HepG2 (cell line): ENCODE measurements around the gene PRIMPOL. TPM values are rescaled to one million over a fixed set of nuclear protein-coding genes. Genes with fewer than 3 reads are reported as not detected.

Experiments
- ARHGAP35 ChIP-seq: sonication (generic); formaldehyde crosslinking; IDR thresholded peaks from 2 replicates; pipeline ENCODE4 v1.9.0; 2022; ENCODE audit warnings: mild to moderate bottlenecking, inconsistent platforms, moderate library complexity, missing genetic modification reagents, borderline replicate concordance
- CBX1 ChIP-seq: IDR thresholded peaks from one replicate; pipeline ENCODE4 v1.6.1; 2016; ENCODE audit warnings: antibody characterized with exemption, low read depth
- HDAC1 ChIP-seq: sonication (generic); formaldehyde crosslinking; IDR thresholded peaks from 2 replicates; pipeline ENCODE4 v1.5.1; 2020; ENCODE audit warnings: mild to moderate bottlenecking, missing genetic modification reagents
- HNRNPLL ChIP-seq: fragments of 200-400 bp; formaldehyde crosslinking; IDR thresholded peaks from 2 replicates; pipeline ENCODE4 v1.6.1; 2017; ENCODE audit warnings: mild to moderate bottlenecking, low read depth, low read length; ENCODE audit not compliant: poor library complexity, severe bottlenecking
- MXI1 ChIP-seq: IDR thresholded peaks from 3 replicates; pipeline ENCODE4 v1.6.1; 2012; ENCODE audit warnings: low read depth, low read length, inconsistent platforms, borderline replicate concordance
- RXRB ChIP-seq: IDR thresholded peaks from 2 replicates; pipeline ENCODE4 v1.6.1; 2016; ENCODE audit warnings: borderline replicate concordance, missing genetic modification reagents, missing compliant biosample characterization
- SPEN ChIP-seq: sonication (generic); formaldehyde crosslinking; IDR thresholded peaks from 2 replicates; pipeline ENCODE4 v1.5.1; 2020; ENCODE audit warnings: low read depth, mild to moderate bottlenecking, missing genetic modification reagents
- ZFY ChIP-seq: sonication (generic); formaldehyde crosslinking; IDR thresholded peaks from 2 replicates; pipeline ENCODE4 v1.4.0; 2020; ENCODE audit warnings: missing genetic modification reagents
- ZNF260 ChIP-seq: sonication (generic); formaldehyde crosslinking; IDR thresholded peaks from 2 replicates; pipeline ENCODE4 v1.4.0; 2020; ENCODE audit warnings: missing genetic modification reagents, low read depth, mild to moderate bottlenecking, borderline replicate concordance
- ZNF556 ChIP-seq: sonication (generic); formaldehyde crosslinking; IDR thresholded peaks from 2 replicates; pipeline ENCODE4 v1.4.0; 2020; ENCODE audit warnings: mild to moderate bottlenecking, missing genetic modification reagents, borderline replicate concordance
- ZNF782 ChIP-seq: sonication (generic); formaldehyde crosslinking; IDR thresholded peaks from 2 replicates; pipeline ENCODE4 v1.4.0; 2020; ENCODE audit warnings: missing genetic modification reagents, mild to moderate bottlenecking, borderline replicate concordance
- ZSCAN5A ChIP-seq: sonication (generic); formaldehyde crosslinking; IDR thresholded peaks from 2 replicates; pipeline ENCODE4 v1.8.0; 2022; ENCODE audit warnings: mild to moderate bottlenecking, missing genetic modification reagents, borderline replicate concordance
- polyA plus RNA-seq, 8 experiments: library from polyadenylated mRNA; depleted of rRNA in 3 of 8; stranded (reverse) in 7 of 8; unstranded in 1 of 8; fragments of >200 nt; fragmentation: Illumina TruSeq in 4 of 8; extraction: Trizol in 4 of 8; gene quantifications; 2 replicates each; pipeline versions ENCODE4 v1.2.1 to v1.2.3, GENCODE V29; 2011 to 2016; ENCODE audit warnings: low read depth in 4 of 8, missing spikeins in 1 of 8, mixed read lengths in 1 of 8; ENCODE audit not compliant: insufficient read depth in 1 of 8
- total RNA-seq, 5 experiments: library from RNA; depleted of rRNA; stranded (reverse); fragments of >200 nt; fragmentation: Illumina TruSeq; extraction: Trizol; gene quantifications; 2 replicates each; pipeline ENCODE4 v1.2.3, GENCODE V29; 2016; ENCODE audit warnings: low read depth in 1 of 5
- TF ChIP-seq, protein P1 (sequence below): sonication (generic); formaldehyde crosslinking; IDR thresholded peaks from 2 replicates; pipeline ENCODE4 v1.4.0; 2020; ENCODE audit warnings: missing genetic modification reagents
- TF ChIP-seq, protein P2 (sequence below): sonication (generic); formaldehyde crosslinking; IDR thresholded peaks from 2 replicates; pipeline ENCODE4 v1.8.1; 2023; ENCODE audit warnings: mild to moderate bottlenecking, moderate library complexity, missing genetic modification reagents
- TF ChIP-seq, protein P3 (sequence below): sonication (generic); formaldehyde crosslinking; IDR thresholded peaks from 2 replicates; pipeline ENCODE4 v1.5.0; 2020; ENCODE audit warnings: missing genetic modification reagents, mild to moderate bottlenecking, borderline replicate concordance

The PRIMPOL gene
- total and polyA plus RNA-seq, 2 of the 13 experiments (the other 11 are each of a cell fraction or from before 2014, with no cell fraction given), result 7.3 to 11.0 TPM

DNA sequence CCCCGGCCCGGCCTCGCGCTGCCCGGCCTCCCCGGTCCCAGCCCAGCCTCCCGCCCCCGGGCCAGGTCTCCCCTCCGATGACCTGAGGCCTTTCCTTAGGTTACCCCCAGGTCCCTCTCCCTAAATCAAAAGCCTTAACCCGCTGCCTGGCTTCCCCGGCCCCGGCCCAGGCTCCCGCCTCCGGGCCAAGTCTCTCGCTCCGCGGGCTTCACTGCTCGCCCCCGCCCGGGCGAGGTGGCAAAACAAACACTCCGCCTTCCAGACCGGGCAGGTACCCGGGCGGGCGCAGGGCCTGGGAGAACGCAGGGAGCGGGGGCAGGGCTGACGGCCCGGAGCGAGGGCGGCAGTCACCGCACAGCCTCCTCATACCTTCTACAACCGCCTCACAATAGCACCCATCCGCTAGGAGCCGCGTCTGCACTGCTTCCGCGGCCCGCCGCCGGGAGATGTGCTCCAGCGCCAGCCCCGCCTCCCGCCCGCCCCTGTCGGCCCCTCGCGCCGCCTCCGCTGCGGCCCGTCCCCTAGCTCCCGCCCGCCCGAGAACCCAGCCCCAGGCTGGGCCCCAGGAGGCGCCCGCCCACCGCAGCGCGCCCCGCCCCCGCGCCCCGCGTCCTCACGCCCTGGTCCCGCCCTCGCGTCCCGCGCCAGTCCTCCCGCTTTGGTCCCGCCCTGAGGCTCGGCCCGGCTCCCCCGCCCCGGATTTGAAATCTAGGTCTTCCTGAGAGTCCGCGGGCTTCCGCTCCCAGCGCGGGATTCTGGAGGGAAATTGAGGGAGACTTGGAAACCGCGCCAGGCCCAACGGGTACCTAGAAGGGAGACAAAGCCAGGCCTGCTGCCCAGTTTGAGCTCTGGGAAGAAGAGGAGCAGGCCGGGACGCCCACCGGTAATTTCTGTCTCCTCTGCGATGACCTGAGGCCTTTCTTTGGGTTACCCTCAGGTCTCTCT, at the start of gene PRIMPOL, which contains the start of gene CASP3 (continued):
- TF ChIP-seq ZNF782 (CRISPR knock-in tag) (no peak), SPEN (CRISPR knock-in tag) (peak; percentile 77), HDAC1 (CRISPR knock-in tag) (peak; percentile 37), ZNF260 (CRISPR knock-in tag) (no peak), ZNF556 (peak; percentile 74; the same call in 1 of the 2 replicates), ZFY (CRISPR knock-in tag) (peak; percentile 78), CBX1 (peak; percentile 81), HNRNPLL (peak; percentile 60), MXI1 (peak; percentile 55; the same call in 1 of the 3 replicates), ARHGAP35 (no peak), RXRB (no peak), ZSCAN5A (CRISPR knock-in tag) (no peak)
- TF ChIP-seq, protein P1, sequence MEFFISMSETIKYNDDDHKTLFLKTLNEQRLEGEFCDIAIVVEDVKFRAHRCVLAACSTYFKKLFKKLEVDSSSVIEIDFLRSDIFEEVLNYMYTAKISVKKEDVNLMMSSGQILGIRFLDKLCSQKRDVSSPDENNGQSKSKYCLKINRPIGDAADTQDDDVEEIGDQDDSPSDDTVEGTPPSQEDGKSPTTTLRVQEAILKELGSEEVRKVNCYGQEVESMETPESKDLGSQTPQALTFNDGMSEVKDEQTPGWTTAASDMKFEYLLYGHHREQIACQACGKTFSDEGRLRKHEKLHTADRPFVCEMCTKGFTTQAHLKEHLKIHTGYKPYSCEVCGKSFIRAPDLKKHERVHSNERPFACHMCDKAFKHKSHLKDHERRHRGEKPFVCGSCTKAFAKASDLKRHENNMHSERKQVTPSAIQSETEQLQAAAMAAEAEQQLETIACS (CRISPR knock-in tag), result 0 out of 2 replicates have a peak, but pooled peaks have one; percentile 25
- TF ChIP-seq, protein P2, sequence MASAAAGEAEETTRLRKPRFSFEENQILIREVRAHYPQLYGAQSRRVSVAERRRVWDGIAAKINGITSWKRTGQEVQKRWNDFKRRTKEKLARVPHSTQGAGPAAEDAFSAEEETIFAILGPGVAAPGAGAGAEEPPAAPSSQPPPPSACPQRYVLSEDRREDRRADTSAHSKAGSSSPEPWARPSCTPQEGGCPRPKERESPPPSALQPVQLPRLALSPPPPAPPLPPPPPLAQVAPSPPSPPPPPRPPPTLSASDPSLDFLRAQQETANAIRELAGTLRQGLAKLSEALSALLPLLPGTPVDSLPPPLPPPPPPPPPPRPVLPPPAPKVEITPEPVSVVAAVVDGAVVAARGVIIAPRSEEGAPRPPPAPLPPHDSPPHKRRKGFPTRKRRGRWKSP (CRISPR knock-in tag), result peak; percentile 25; the same call in 1 of the 2 replicates
- TF ChIP-seq, protein P3, sequence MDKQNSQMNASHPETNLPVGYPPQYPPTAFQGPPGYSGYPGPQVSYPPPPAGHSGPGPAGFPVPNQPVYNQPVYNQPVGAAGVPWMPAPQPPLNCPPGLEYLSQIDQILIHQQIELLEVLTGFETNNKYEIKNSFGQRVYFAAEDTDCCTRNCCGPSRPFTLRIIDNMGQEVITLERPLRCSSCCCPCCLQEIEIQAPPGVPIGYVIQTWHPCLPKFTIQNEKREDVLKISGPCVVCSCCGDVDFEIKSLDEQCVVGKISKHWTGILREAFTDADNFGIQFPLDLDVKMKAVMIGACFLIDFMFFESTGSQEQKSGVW (CRISPR knock-in tag), result no peak
